Prostate gland (tissue), 2 donors: ENCODE data around the gene ACTG2. TPM values are rescaled to one million over a fixed set of nuclear protein-coding genes. Genes with fewer than 3 reads are reported as not detected.
A peak's percentile ranks its signal among the peaks of the same experiment; 100 is the strongest.

Experiments
- DNase-seq: peaks from one replicate; pipeline ENCODE4 v3.0.0-alpha.2; 2019; ENCODE audit warnings: low spot score
- H3K27ac ChIP-seq, 2 donors: fragments of 200-600 bp; sonication (generic); 2 replicates each; pipeline ENCODE4 v1.5.1; 2017 to 2019
- H3K27me3 ChIP-seq: fragments of 200-600 bp; sonication (generic); replicated peaks from 2 replicates; pipeline ENCODE4 v1.5.1; 2019; ENCODE audit not compliant: insufficient read depth
- H3K36me3 ChIP-seq, 2 donors: fragments of 200-600 bp; sonication (generic); 1 replicate in 1 of 2; 2 replicates in 1 of 2; pipeline versions ENCODE4 v1.5.1 to v1.8.1; 2017 to 2019
- H3K4me1 ChIP-seq: fragments of 200-600 bp; sonication (generic); replicated peaks from 2 replicates; pipeline ENCODE4 v1.5.1; 2019
- H3K4me3 ChIP-seq, 2 donors: fragments of 200-600 bp; sonication (generic); 2 replicates each; pipeline ENCODE4 v1.5.1; 2017 to 2019
- H3K9me3 ChIP-seq: fragments of 200-600 bp; sonication (generic); 2 replicates; pipeline ENCODE4 v1.5.1; 2017
- CTCF ChIP-seq, 4 experiments: fragments of 200-600 bp in 2 of 4; fragments of 450-650 bp in 2 of 4; sonication (generic) in 2 of 4; IDR thresholded peaks; 1 replicate in 3 of 4; 2 replicates in 1 of 4; pipeline ENCODE4 v1.5.1; 2016 to 2019; ENCODE audit warnings: antibody characterized with exemption in 4 of 4, mild to moderate bottlenecking in 2 of 4, moderate library complexity in 2 of 4
- POLR2A ChIP-seq: fragments of 450-650 bp; IDR thresholded peaks from one replicate; pipeline ENCODE4 v1.6.1; 2016; ENCODE audit warnings: antibody characterized with exemption, mild to moderate bottlenecking
- POLR2AphosphoS5 ChIP-seq: sonication (generic); formaldehyde crosslinking; IDR thresholded peaks from one replicate; pipeline ENCODE4 v1.6.1; 2017; ENCODE audit warnings: antibody characterized with exemption
- WGBS: methylation state at CpG from one replicate; pipeline ENCODE4 v1.1.5; 2018; 5-methylcytosine and 5-hydroxymethylcytosine counted together
- intact Hi-C: fragments of 100-400 bp; cut with DNase I; formaldehyde crosslinking; loops from one replicate; pipeline ENCODE4 v1.14.2; 2022
- total RNA-seq, 2 donors: library from RNA; depleted of rRNA; stranded (reverse); fragments of >200 nt; gene quantifications; one replicate each; pipeline ENCODE4 v1.1.0, GENCODE V29; 2016

Gene ACTG2
- total RNA-seq, 2 donors from 2014 or later = 1,031 to 1,176 TPM

- TF ChIP-seq POLR2AphosphoS5 (no peak), CTCF (IDR thresholded peaks at IDR 0.05) (no peak), POLR2A (no peak)
- no peaks in the 10 kb centered on the region for H3K36me3 ChIP-seq
- no peaks in the 10 kb centered on the region for H3K9me3 ChIP-seq
- no peak for DNase-seq
- H3K27ac ChIP-seq = no peak overlapping the region
- H3K27me3 ChIP-seq = no peaks in the 10 kb centered on the region
- no peak overlapping the region for H3K4me3 ChIP-seq
- intact Hi-C loops = no loop called here
- H3K4me1 ChIP-seq = no peaks in the 10 kb centered on the region
- WGBS = 80% methylated on average over 2 of the region's 2 CpGs
These were observed 37.3 kb upstream of the ACTG2 start for GRCh38 chr2:73855526-73855925.

GRCh38 chr2:73856214-73856613 is 36.6 kb upstream of the ACTG2 start:
- Histone ChIP-seq H3K36me3 (no peaks in the 10 kb centered on the region), H3K9me3 (no peaks in the 10 kb centered on the region), H3K4me1 (no peaks in the 10 kb centered on the region), H3K27ac (no peak overlapping the region), H3K4me3 (no peak overlapping the region), H3K27me3 (no peaks in the 10 kb centered on the region)
- intact Hi-C loops = no loop called here
- DNase-seq = no peak
- TF ChIP-seq POLR2A (no peak), CTCF (IDR thresholded peaks at IDR 0.05) (no peak), POLR2AphosphoS5 (no peak)

GRCh38 chr2:73859721-73860586 is 32.9 kb upstream of the ACTG2 start:
- WGBS = 91% methylated on average over 6 of the region's 6 CpGs
- Histone ChIP-seq H3K4me1 (peaks cover 3% of the 10 kb centered on the region), H3K36me3 (peaks cover 6 to 8% of the 10 kb centered on the region in 2 donors), H3K4me3 (no peak overlapping the region), H3K9me3 (no peaks in the 10 kb centered on the region), H3K27me3 (no peaks in the 10 kb centered on the region), H3K27ac (no peak overlapping the region)
- no peak for DNase-seq
- intact Hi-C loops = no loop called here
- TF ChIP-seq POLR2AphosphoS5 = no peak
- no peak for TF ChIP-seq CTCF (IDR thresholded peaks at IDR 0.05)
- TF ChIP-seq POLR2A = no peak

- WGBS = 45% methylated on average over 2 of the region's 2 CpGs
- intact Hi-C loops = no loop called here
- Histone ChIP-seq H3K27me3 (no peaks in the 10 kb centered on the region), H3K9me3 (no peaks in the 10 kb centered on the region), H3K36me3 (peaks cover 6 to 8% of the 10 kb centered on the region in 2 donors), H3K4me3 (no peak overlapping the region), H3K4me1 (peaks cover 3% of the 10 kb centered on the region), H3K27ac (peak overlapping the region; percentile 45 to 69)
- peak; percentile 55 for DNase-seq
- TF ChIP-seq CTCF (IDR thresholded peaks at IDR 0.05) (no peak), POLR2AphosphoS5 (peak; percentile 85), POLR2A (no peak)
These were observed 29.8 kb upstream of the ACTG2 start for GRCh38 chr2:73862987-73863386.
